Measurements from ENCODE around the gene STIMATE. TPM values are rescaled to one million over a fixed set of nuclear protein-coding genes. Genes with fewer than 3 reads are reported as not detected.

The STIMATE gene
- total RNA-seq, 1 donor from 2014 or later, result 10.2 TPM

DNA sequence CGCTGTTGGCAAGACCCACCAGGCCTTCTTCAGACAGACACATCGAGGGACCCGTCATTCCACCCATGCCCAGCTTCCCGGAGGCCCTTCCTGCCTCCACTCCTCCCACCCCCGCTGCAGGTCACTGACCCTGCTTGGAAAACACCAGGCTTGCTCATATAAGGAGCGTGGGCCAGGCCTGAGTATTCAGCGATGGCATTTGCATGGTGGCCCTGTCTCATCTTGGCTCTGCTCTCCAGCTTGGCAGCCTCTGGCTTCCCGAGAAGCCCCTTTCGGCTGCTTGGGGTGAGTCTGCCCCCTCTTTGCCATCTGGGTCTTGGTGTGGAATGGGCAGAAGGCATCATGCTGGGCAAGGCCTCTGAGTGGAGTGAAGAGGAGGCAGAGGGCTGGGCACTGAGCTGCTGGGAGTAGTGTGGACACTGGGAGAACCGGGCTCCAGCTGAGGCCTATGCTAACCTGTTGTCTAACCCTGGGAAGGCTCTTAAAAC is 102.7 kb downstream of the STIMATE start, which contains the start of gene ITIH3:
Gene ITIH3, plus strand, starts transcription at position 185 of the 488 bp plus-strand sequence. Its CDS starts 8 bp downstream, at position 193.
- Histone ChIP-seq H3F3A (ENCODE audit: low read depth) (no peaks in the 10 kb centered on the region), H3K9me3 (ENCODE audit: low read depth) (no peaks in the 10 kb centered on the region), H3K79me2 (ENCODE audit: low read depth) (no peaks in the 10 kb centered on the region), H3K4me2 (no peak within 1 kb of the TSS), H3K4me3 (no peak within 1 kb of the TSS), H3K9ac (no peak within 1 kb of the TSS), H3K27ac (no peak within 1 kb of the TSS), H3K4me1 (no peaks in the 10 kb centered on the region), H4K20me1 (ENCODE audit: low read depth) (no peaks in the 10 kb centered on the region), H3K36me3 (no peaks in the 10 kb centered on the region), H3K27me3 (no peaks in the 10 kb centered on the region), H2AFZ (replicated peaks) (no peak within 1 kb of the TSS)
- H3K4me3 Mint-ChIP-seq, result no peak within 1 kb of the TSS
- no peaks in the 10 kb centered on the region for H3K27me3 Mint-ChIP-seq (ENCODE audit: insufficient read depth, low read depth)
- TF ChIP-seq EZH2 (IDR thresholded peaks at IDR 0.05) (no peak), EZH2phosphoT487 (IDR thresholded peaks at IDR 0.05) (no peak)
- TF ChIP-seq, protein P1, sequence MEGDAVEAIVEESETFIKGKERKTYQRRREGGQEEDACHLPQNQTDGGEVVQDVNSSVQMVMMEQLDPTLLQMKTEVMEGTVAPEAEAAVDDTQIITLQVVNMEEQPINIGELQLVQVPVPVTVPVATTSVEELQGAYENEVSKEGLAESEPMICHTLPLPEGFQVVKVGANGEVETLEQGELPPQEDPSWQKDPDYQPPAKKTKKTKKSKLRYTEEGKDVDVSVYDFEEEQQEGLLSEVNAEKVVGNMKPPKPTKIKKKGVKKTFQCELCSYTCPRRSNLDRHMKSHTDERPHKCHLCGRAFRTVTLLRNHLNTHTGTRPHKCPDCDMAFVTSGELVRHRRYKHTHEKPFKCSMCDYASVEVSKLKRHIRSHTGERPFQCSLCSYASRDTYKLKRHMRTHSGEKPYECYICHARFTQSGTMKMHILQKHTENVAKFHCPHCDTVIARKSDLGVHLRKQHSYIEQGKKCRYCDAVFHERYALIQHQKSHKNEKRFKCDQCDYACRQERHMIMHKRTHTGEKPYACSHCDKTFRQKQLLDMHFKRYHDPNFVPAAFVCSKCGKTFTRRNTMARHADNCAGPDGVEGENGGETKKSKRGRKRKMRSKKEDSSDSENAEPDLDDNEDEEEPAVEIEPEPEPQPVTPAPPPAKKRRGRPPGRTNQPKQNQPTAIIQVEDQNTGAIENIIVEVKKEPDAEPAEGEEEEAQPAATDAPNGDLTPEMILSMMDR (IDR thresholded peaks at IDR 0.05), result no peak
- H3K36me3 Mint-ChIP-seq, result no peaks in the 10 kb centered on the region
- H3K4me1 Mint-ChIP-seq, result peaks cover 18% of the 10 kb centered on the region
- H3K27ac Mint-ChIP-seq, result no peak within 1 kb of the TSS
- no peak for DNase-seq (ENCODE audit: low spot score)
- H3K9me3 Mint-ChIP-seq, result no peaks in the 10 kb centered on the region

DNA sequence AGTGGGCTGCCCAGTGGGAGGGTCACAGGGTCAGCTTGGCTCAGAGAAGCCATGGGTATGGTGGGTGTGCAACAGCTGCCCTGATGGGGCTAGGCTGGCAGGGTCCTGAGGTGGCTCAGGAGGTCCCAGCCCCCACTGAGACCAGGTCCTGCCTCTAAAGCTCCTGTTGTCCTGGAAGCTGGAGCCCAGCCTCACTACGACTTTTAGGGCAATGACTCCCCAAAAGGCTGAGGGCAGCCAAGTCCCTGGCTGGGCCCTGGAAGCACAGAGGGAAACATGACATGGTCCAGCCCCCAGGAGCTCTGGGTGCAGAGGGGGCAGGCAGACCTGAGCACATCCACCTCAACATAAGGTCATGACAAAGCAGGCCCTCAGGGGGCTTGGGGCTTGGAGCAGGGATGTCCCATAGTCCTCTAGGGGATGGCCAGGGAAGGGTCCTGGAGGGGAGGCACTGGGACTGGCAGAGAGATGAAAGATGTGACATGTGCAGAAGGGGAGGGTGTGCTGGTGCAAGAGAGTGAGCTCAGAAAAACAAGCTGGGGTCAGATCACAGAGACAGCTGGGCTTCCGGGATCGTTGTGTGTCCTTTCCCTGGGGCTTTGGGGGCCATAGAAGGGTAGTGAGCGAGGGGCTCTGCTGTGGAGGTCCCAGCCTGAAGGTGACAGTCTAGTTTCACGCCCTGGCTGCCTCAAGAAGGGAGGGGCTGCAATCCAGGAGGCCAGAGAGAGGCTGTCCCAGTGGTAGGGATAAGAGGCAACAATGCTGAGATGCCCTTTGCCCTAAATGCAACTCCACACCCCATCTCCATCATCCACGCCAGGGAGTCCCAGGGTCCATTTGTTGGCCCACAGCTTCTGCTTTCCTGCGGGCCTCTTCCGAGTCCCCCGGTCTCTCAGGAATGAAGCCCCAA is 103.4 kb downstream of the STIMATE start:
- Histone ChIP-seq H3K79me2 (ENCODE audit: low read depth) (no peaks in the 10 kb centered on the region), H3K4me1 (no peaks in the 10 kb centered on the region), H3K4me2 (no peak overlapping the region), H3K27ac (no peak overlapping the region), H3K36me3 (no peaks in the 10 kb centered on the region), H3K27me3 (no peaks in the 10 kb centered on the region), H3F3A (ENCODE audit: low read depth) (no peaks in the 10 kb centered on the region), H2AFZ (replicated peaks) (no peak overlapping the region), H3K9me3 (ENCODE audit: low read depth) (no peaks in the 10 kb centered on the region), H3K4me3 (no peak overlapping the region), H4K20me1 (ENCODE audit: low read depth) (no peaks in the 10 kb centered on the region), H3K9ac (no peak overlapping the region)
- no peak overlapping the region for H3K4me3 Mint-ChIP-seq
- DNase-seq (ENCODE audit: low spot score), result no peak
- H3K27ac Mint-ChIP-seq, result no peak overlapping the region
- H3K9me3 Mint-ChIP-seq, result no peaks in the 10 kb centered on the region
- H3K36me3 Mint-ChIP-seq, result no peaks in the 10 kb centered on the region
- no peaks in the 10 kb centered on the region for H3K27me3 Mint-ChIP-seq (ENCODE audit: insufficient read depth, low read depth)
- no peak for TF ChIP-seq EZH2phosphoT487 (IDR thresholded peaks at IDR 0.05)
- TF ChIP-seq EZH2 (IDR thresholded peaks at IDR 0.05), result no peak
- TF ChIP-seq, protein P1 (IDR thresholded peaks at IDR 0.05), result no peak
- peaks cover 21% of the 10 kb centered on the region for H3K4me1 Mint-ChIP-seq

DNA sequence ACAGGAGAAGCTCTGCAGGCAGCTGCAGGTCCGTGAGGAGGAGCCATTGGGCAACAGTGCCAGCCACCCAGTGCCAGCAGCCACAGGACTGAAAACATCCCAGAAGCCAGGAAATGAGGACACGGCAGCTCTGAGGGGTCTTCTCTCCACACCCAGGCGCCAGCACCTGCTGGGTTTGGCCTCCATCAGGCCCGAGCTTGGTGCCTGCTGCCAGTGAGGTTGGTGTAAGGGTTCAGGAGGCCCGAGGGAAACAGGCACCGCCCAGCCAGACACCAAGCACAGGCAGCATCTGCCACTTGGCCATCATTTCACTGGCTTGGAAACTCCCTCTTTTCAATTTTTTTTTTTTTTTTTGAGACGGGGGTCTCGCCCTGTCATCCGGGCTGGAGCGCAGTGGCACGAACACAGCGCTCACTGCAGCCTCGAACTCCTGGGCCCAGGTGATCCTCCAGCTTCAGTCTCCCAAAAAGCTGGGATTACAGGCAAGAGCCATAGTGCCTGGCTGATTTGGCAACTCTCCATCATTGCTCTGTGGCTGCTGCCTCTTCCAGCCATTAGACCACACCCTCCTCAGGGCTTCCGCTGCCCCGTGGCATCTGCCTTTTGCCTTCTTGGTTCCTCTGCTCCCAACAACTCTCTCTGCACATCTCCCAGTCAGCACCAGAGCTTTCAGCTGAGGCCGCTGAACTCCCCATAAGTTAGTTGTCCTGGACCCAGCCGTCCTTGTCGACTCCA is 104.2 kb downstream of the STIMATE start:
- Histone ChIP-seq H3K4me2 (no peak overlapping the region), H3K27me3 (no peaks in the 10 kb centered on the region), H3K27ac (no peak overlapping the region), H3K79me2 (ENCODE audit: low read depth) (no peaks in the 10 kb centered on the region), H2AFZ (replicated peaks) (no peak overlapping the region), H3K4me3 (no peak overlapping the region), H3K9ac (no peak overlapping the region), H3F3A (ENCODE audit: low read depth) (no peaks in the 10 kb centered on the region), H3K36me3 (no peaks in the 10 kb centered on the region), H3K4me1 (no peaks in the 10 kb centered on the region), H4K20me1 (ENCODE audit: low read depth) (no peaks in the 10 kb centered on the region), H3K9me3 (ENCODE audit: low read depth) (no peaks in the 10 kb centered on the region)
- peaks cover 21% of the 10 kb centered on the region for H3K4me1 Mint-ChIP-seq
- H3K27me3 Mint-ChIP-seq (ENCODE audit: insufficient read depth, low read depth), result no peaks in the 10 kb centered on the region
- no peaks in the 10 kb centered on the region for H3K36me3 Mint-ChIP-seq
- H3K27ac Mint-ChIP-seq, result peak overlapping the region; percentile 94
- DNase-seq (ENCODE audit: low spot score), result no peak
- H3K4me3 Mint-ChIP-seq, result no peak overlapping the region
- TF ChIP-seq EZH2 (IDR thresholded peaks at IDR 0.05), result no peak
- TF ChIP-seq EZH2phosphoT487 (IDR thresholded peaks at IDR 0.05), result no peak
- TF ChIP-seq, protein P1 (IDR thresholded peaks at IDR 0.05), result no peak
- H3K9me3 Mint-ChIP-seq, result no peaks in the 10 kb centered on the region

All from neural progenitor cell (in vitro differentiated cells).